Stimulated activated CD8-positive, alpha-beta memory T cell treated with anti-CD3 and anti-CD28 coated beads, Interleukin-15, amount 100 ng/mL, for 24 hours (primary cell): ENCODE data around the gene DRAXIN.

Experiments used
- DNase-seq: peaks from one replicate; pipeline ENCODE4 v3.0.0-alpha.2; 2020; ENCODE audit warnings: low read depth

DRAXIN gene

GRCh38 chr1:11764115-11764514, 72.6 kb downstream of the DRAXIN start:
- DNase-seq: no peak

- no peak for DNase-seq
These were observed 73.0 kb downstream of the DRAXIN start for GRCh38 chr1:11764519-11764918.

- DNase-seq: no peak
These were observed 74.3 kb downstream of the DRAXIN start for GRCh38 chr1:11765661-11766428.

- no peak for DNase-seq
These were observed 74.9 kb downstream of the DRAXIN start for GRCh38 chr1:11766429-11766776.

- no peak for DNase-seq
These were observed 76.6 kb downstream of the DRAXIN start for GRCh38 chr1:11767922-11768704.

- no peak for DNase-seq
These were observed 77.3 kb downstream of the DRAXIN start for GRCh38 chr1:11768821-11769220.

- no peak for DNase-seq
These were observed 77.8 kb downstream of the DRAXIN start for GRCh38 chr1:11769274-11769673.

- no peak for DNase-seq
These were observed 78.5 kb downstream of the DRAXIN start for GRCh38 chr1:11770011-11770410.

GRCh38 chr1:11771481-11772043, 80.1 kb downstream of the DRAXIN start:
- DNase-seq: no peak

GRCh38 chr1:11772458-11772857, 80.9 kb downstream of the DRAXIN start:
- no peak for DNase-seq

GRCh38 chr1:11774753-11775152, 83.2 kb downstream of the DRAXIN start:
- no peak for DNase-seq
